ENCODE results near the gene PYCARD. TPM values are rescaled to one million over a fixed set of nuclear protein-coding genes. Genes with fewer than 3 reads are reported as not detected.
A peak's percentile ranks its signal among the peaks of the same experiment; 100 is the strongest.

PYCARD gene
- total and polyA plus RNA-seq, 9 of the 15 experiments (the other 6 are each of a cell fraction or from before 2014, with no cell fraction given) = 1.3 to 28.4 (median 6.0) TPM

GRCh38 chr16:31190818-31191444 lies 11.6 kb downstream of the PYCARD start (continued):
- no peak for TF ChIP-seq PRDM10 (IDR thresholded peaks at IDR 0.05; ENCODE audit: partially characterized antibody)
- peak; percentile 57 for TF ChIP-seq POLR2B (IDR thresholded peaks at IDR 0.05; ENCODE audit: low read depth, partially characterized antibody)
- 0 out of 2 replicates have a peak, but pooled peaks have one; percentile 32 for TF ChIP-seq ARID4B (CRISPR knock-in tag; IDR thresholded peaks at IDR 0.05)
- TF ChIP-seq POLR2A (conservative IDR thresholded peaks at IDR 0.05) = peak; percentile 58
- TF ChIP-seq THRB (CRISPR knock-in tag; conservative IDR thresholded peaks at IDR 0.05) = peak; percentile 90
- peak; percentile 51 for TF ChIP-seq SUPT5H (IDR thresholded peaks at IDR 0.05)
- peak; percentile 84; the same call in 1 of the 2 replicates for TF ChIP-seq ILF3 (IDR thresholded peaks at IDR 0.05; ENCODE audit: borderline replicate concordance)

All from K562 (cell line).